K562 (cell line): ENCODE measurements around the gene VANGL1. TPM values are rescaled to one million over a fixed set of nuclear protein-coding genes. Genes with fewer than 3 reads are reported as not detected.

Source experiments
- ATAC-seq: fragments of 200-7000 bp; cut with Tn5 transposase; 3 replicates; pipeline ENCODE4 v1.9.1; 2020; ENCODE audit warnings: moderate library complexity
- BruUV-seq: library from RNA; stranded (reverse); fragments of 400-500 nt; replicated peaks from 2 replicates; lab custom pipeline; 2021; lab: Mats Ljungman, UMichigan
- CTCF ChIA-PET: fragments of 300-600 bp; formaldehyde crosslinking; extraction: SDS; loops from one replicate; lab custom pipeline; 2021; ENCODE audit warnings: low intra/inter-chr PET ratio; lab: Yijun Ruan, JAX
- POLR2A ChIA-PET: fragments of 300-600, 350-650 bp; sonication (Branson Sonifier 250); formaldehyde crosslinking; extraction: SDS; loops from one replicate; lab custom pipeline; 2021; ENCODE audit warnings: antibody characterized with exemption, inconsistent platforms; lab: Yijun Ruan, JAX
- DNase-seq, 4 experiments: peaks; one replicate each; pipeline versions ENCODE4 v3.0.0 to v3.0.0-alpha.2; 2011 to 2018; ENCODE audit warnings: low spot score in 3 of 4, mixed read lengths in 3 of 4; ENCODE audit errors: extremely low read depth in 1 of 4
- FAIRE-seq: peaks from 2 replicates; lab custom pipeline; 2011; peaks lifted over from hg19 to GRCh38; lab: Jason Lieb, UNC
- H2AFZ ChIP-seq: 2 replicates; pipeline ENCODE4 v1.6.0; 2011; ENCODE audit warnings: low read depth, low read length, control low read depth, inconsistent platforms
- H3K27ac ChIP-seq: fragments of 200-600 bp; 3 replicates; pipeline ENCODE4 v1.8.0; 2011; ENCODE audit warnings: low read depth, mild to moderate bottlenecking, control low read depth, inconsistent platforms, low read length, moderate library complexity, mixed read lengths; ENCODE audit errors: extremely low read depth
- H3K27me3 ChIP-seq, 2 experiments: fragments of 300-600 bp in 1 of 2; 2 replicates in 1 of 2; 3 replicates in 1 of 2; pipeline versions ENCODE4 v1.6.0 to v1.8.0; 2011; ENCODE audit warnings: inconsistent platforms in 2 of 2, low read length in 2 of 2, mild to moderate bottlenecking in 1 of 2, mixed read lengths in 1 of 2, moderate library complexity in 1 of 2; ENCODE audit not compliant: control insufficient read depth in 2 of 2, insufficient read depth in 2 of 2
- H3K36me3 ChIP-seq: fragments of 300-600 bp; 3 replicates; pipeline ENCODE4 v1.8.0; 2011; ENCODE audit warnings: mild to moderate bottlenecking, low read length, inconsistent platforms; ENCODE audit not compliant: control insufficient read depth, insufficient read depth
- H3K4me1 ChIP-seq, 2 experiments: fragments of 200-600 bp in 1 of 2; replicated peaks in 1 of 2; 2 replicates in 1 of 2; 3 replicates in 1 of 2; pipeline versions ENCODE4 v1.5.1 to v1.8.0; 2011; ENCODE audit warnings: inconsistent platforms in 2 of 2, low read length in 2 of 2, mild to moderate bottlenecking in 1 of 2, mixed read lengths in 1 of 2, moderate library complexity in 1 of 2; ENCODE audit not compliant: control insufficient read depth in 2 of 2, insufficient read depth in 2 of 2
- H3K4me2 ChIP-seq: 2 replicates; pipeline ENCODE4 v1.6.1; 2011; ENCODE audit warnings: low read length, control low read depth, inconsistent platforms, mixed read lengths; ENCODE audit not compliant: insufficient read depth
- H3K4me3 ChIP-seq: fragments of 200-600 bp; sonication (generic), shearing (Covaris generic); 2 replicates; pipeline ENCODE4 v1.5.1; 2016; ENCODE audit warnings: control low read depth, inconsistent platforms
- H3K79me2 ChIP-seq: fragments of 200-600 bp; 3 replicates; pipeline ENCODE4 v1.8.0; 2011; ENCODE audit warnings: low read length, inconsistent platforms; ENCODE audit not compliant: control insufficient read depth, insufficient read depth
- H3K9ac ChIP-seq, 2 experiments: 2 replicates each; pipeline versions ENCODE4 v1.6.0 to v1.6.1; 2011; ENCODE audit warnings: low read depth in 2 of 2, low read length in 2 of 2, control low read depth in 1 of 2, inconsistent platforms in 1 of 2, mild to moderate bottlenecking in 1 of 2, mixed read lengths in 1 of 2; ENCODE audit not compliant: insufficient read depth in 1 of 2
- H3K9me1 ChIP-seq: one replicate; pipeline ENCODE4 v1.6.0; 2011; ENCODE audit warnings: inconsistent platforms, mild to moderate bottlenecking, low read length, moderate library complexity; ENCODE audit not compliant: control insufficient read depth, insufficient read depth
- H3K9me3 ChIP-seq: replicated peaks from 2 replicates; pipeline ENCODE4 v1.5.1; 2011; ENCODE audit warnings: low read depth, low read length, inconsistent platforms; ENCODE audit not compliant: control insufficient read depth, insufficient read depth
- H4K20me1 ChIP-seq: replicated peaks from 2 replicates; pipeline ENCODE4 v1.6.1; 2011; ENCODE audit warnings: low read length, inconsistent platforms, mixed read lengths; ENCODE audit not compliant: control insufficient read depth, insufficient read depth
- JUN ChIP-seq, 2 experiments: sonication (generic) in 1 of 2; formaldehyde crosslinking in 1 of 2; IDR thresholded peaks; 2 replicates each; pipeline versions ENCODE4 v1.6.1 to v1.8.0; 2012 to 2022; ENCODE audit warnings: borderline replicate concordance in 2 of 2, mild to moderate bottlenecking in 2 of 2, improper control_type of control experiment in 1 of 2, low read depth in 1 of 2, low read length in 1 of 2, missing genetic modification reagents in 1 of 2
- MYBL2 ChIP-seq, 2 experiments: fragments of 450-650 bp in 1 of 2; sonication (generic) in 1 of 2; formaldehyde crosslinking in 1 of 2; IDR thresholded peaks; 2 replicates each; pipeline versions ENCODE4 v1.6.1 to v1.8.1; 2017 to 2022; ENCODE audit warnings: borderline replicate concordance in 1 of 2, inconsistent platforms in 1 of 2, low read depth in 1 of 2, mild to moderate bottlenecking in 1 of 2, missing genetic modification reagents in 1 of 2, moderate library complexity in 1 of 2
- PRMT5 ChIP-seq: sonication (generic); formaldehyde crosslinking; IDR thresholded peaks from 2 replicates; pipeline ENCODE4 v1.5.0; 2020; ENCODE audit warnings: missing genetic modification reagents
- TAF15 ChIP-seq: fragments of 200-400 bp; formaldehyde crosslinking; IDR thresholded peaks from 2 replicates; pipeline ENCODE4 v1.6.1; 2017; ENCODE audit warnings: mild to moderate bottlenecking, low read depth, low read length, moderate library complexity
- YY1 ChIP-seq, 3 experiments: IDR thresholded peaks; 2 replicates each; pipeline ENCODE4 v1.6.1; 2011; ENCODE audit warnings: low read length in 2 of 3, mild to moderate bottlenecking in 2 of 3, moderate library complexity in 2 of 3, borderline replicate concordance in 1 of 3, control low read depth in 1 of 3, low read depth in 1 of 3; ENCODE audit not compliant: insufficient read depth in 3 of 3, insufficient replicate concordance in 2 of 3, control insufficient read depth in 1 of 3, insufficient read length in 1 of 3; ENCODE audit errors: extremely low read depth in 1 of 3
- ZEB2 ChIP-seq: fragments of 450-650 bp; IDR thresholded peaks from 2 replicates; pipeline ENCODE4 v1.6.1; 2016
- ZNF217 ChIP-seq: sonication (generic); formaldehyde crosslinking; IDR thresholded peaks from 2 replicates; pipeline ENCODE4 v1.8.0; 2022; ENCODE audit warnings: mild to moderate bottlenecking, missing genetic modification reagents
- ZNF232 ChIP-seq: sonication (generic); formaldehyde crosslinking; IDR thresholded peaks from 2 replicates; pipeline ENCODE4 v1.8.0; 2022; ENCODE audit warnings: mild to moderate bottlenecking, missing genetic modification reagents
- WGBS: fragments of 100-300 bp; shearing (Covaris generic); methylation state at CpG from one replicate; pipeline ENCODE4 v1.1.6; 2016; ENCODE audit warnings: low coverage, mixed read lengths; ENCODE audit not compliant: insufficient coverage; ENCODE audit errors: missing lambda C conversion rate; 5-methylcytosine and 5-hydroxymethylcytosine counted together
- in situ Hi-C: fragments of 300-500 bp; cut with MboI; formaldehyde crosslinking; loops from 4 replicates; pipeline ENCODE4 v1.15.0; 2018; ENCODE audit warnings: inconsistent platforms, mixed read lengths
- intact Hi-C: fragments of 100-400 bp; cut with micrococcal nuclease; formaldehyde crosslinking; loops from 2 replicates; pipeline ENCODE4 v1.14.2; 2022
- polyA plus RNA-seq, 8 experiments: library from polyadenylated mRNA; depleted of rRNA in 4 of 8; stranded (reverse) in 5 of 8; unstranded in 3 of 8; fragments of >200 nt; fragmentation: Nextera tagmentation in 2 of 8; fragmentation: Illumina TruSeq in 1 of 8; extraction: Ambion mirVana in 2 of 8; extraction: Trizol in 1 of 8; gene quantifications; 2 replicates each; pipeline versions ENCODE4 v1.2.1 to v1.2.3, GENCODE V29; 2011 to 2014; ENCODE audit warnings: inconsistent platforms in 1 of 8, missing spikeins in 1 of 8
- total RNA-seq, 7 experiments: library from RNA; depleted of rRNA in 6 of 7; stranded (reverse); fragments of >200 nt in 6 of 7; fragmentation: Illumina TruSeq in 2 of 7; extraction: Trizol in 2 of 7; gene quantifications; 2 replicates each; pipeline versions ENCODE4 v1.2.1 to v1.2.3, GENCODE V29; 2011 to 2021; ENCODE audit warnings: low replicate concordance in 1 of 7
- TF ChIP-seq, protein P1 (sequence below): fragments of 200-600 bp; sonication (generic); IDR thresholded peaks from one replicate; pipeline ENCODE4 v1.6.1; 2012; ENCODE audit warnings: mild to moderate bottlenecking, low read depth, low read length, inconsistent platforms

The VANGL1 gene
- total and polyA plus RNA-seq, 9 of the 15 experiments (the other 6 are each of a cell fraction or from before 2014, with no cell fraction given), result 0.90 to 12.8 (median 9.6) TPM

- Histone ChIP-seq H3K27ac (no peak overlapping the region), H2AFZ (no peak overlapping the region), H3K9ac (no peak overlapping the region), H3K9me1 (no peaks in the 10 kb centered on the region), H3K27me3 (no peaks in the 10 kb centered on the region), H3K79me2 (peaks cover 26% of the 10 kb centered on the region; the same call in 2 of the 3 replicates), H3K36me3 (peaks cover 87% of the 10 kb centered on the region), H3K4me3 (no peak overlapping the region), H3K4me2 (no peak overlapping the region), H3K4me1 (peaks cover 5 to 8% of the 10 kb centered on the region in 2 experiments; a peak in 4 of 5 replicates), H4K20me1 (no peaks in the 10 kb centered on the region), H3K9me3 (no peaks in the 10 kb centered on the region)
- no TSS peak for BruUV-seq
- in situ Hi-C loops, result no loop called here
- no peak for ATAC-seq
- DNase-seq, result no peak
- intact Hi-C loops, result no loop called here
- ChIA-PET POLR2A (interaction anchor here (1.8 to 3.2 kb wide), 2 partner anchors 9 to 11 kb away, joined by 9 to 17 read pairs; no protein-coding TSS in a partner anchor), CTCF (no interaction called here)
- FAIRE-seq, result no peak
- 98% methylated on average over 5 of the region's 5 CpGs for WGBS
- no peak for TF ChIP-seq ZNF217 (CRISPR knock-in tag)
- no peak for TF ChIP-seq TAF15
- no peak for TF ChIP-seq PRMT5 (CRISPR knock-in tag)
- TF ChIP-seq MYBL2 (IDR thresholded peaks at IDR 0.05; ENCODE audit: low read depth), result no peak
- TF ChIP-seq MYBL2 (CRISPR knock-in tag; IDR thresholded peaks at IDR 0.05; ENCODE audit: borderline replicate concordance), result no peak
- no peak for TF ChIP-seq ZEB2
- TF ChIP-seq, protein P1, sequence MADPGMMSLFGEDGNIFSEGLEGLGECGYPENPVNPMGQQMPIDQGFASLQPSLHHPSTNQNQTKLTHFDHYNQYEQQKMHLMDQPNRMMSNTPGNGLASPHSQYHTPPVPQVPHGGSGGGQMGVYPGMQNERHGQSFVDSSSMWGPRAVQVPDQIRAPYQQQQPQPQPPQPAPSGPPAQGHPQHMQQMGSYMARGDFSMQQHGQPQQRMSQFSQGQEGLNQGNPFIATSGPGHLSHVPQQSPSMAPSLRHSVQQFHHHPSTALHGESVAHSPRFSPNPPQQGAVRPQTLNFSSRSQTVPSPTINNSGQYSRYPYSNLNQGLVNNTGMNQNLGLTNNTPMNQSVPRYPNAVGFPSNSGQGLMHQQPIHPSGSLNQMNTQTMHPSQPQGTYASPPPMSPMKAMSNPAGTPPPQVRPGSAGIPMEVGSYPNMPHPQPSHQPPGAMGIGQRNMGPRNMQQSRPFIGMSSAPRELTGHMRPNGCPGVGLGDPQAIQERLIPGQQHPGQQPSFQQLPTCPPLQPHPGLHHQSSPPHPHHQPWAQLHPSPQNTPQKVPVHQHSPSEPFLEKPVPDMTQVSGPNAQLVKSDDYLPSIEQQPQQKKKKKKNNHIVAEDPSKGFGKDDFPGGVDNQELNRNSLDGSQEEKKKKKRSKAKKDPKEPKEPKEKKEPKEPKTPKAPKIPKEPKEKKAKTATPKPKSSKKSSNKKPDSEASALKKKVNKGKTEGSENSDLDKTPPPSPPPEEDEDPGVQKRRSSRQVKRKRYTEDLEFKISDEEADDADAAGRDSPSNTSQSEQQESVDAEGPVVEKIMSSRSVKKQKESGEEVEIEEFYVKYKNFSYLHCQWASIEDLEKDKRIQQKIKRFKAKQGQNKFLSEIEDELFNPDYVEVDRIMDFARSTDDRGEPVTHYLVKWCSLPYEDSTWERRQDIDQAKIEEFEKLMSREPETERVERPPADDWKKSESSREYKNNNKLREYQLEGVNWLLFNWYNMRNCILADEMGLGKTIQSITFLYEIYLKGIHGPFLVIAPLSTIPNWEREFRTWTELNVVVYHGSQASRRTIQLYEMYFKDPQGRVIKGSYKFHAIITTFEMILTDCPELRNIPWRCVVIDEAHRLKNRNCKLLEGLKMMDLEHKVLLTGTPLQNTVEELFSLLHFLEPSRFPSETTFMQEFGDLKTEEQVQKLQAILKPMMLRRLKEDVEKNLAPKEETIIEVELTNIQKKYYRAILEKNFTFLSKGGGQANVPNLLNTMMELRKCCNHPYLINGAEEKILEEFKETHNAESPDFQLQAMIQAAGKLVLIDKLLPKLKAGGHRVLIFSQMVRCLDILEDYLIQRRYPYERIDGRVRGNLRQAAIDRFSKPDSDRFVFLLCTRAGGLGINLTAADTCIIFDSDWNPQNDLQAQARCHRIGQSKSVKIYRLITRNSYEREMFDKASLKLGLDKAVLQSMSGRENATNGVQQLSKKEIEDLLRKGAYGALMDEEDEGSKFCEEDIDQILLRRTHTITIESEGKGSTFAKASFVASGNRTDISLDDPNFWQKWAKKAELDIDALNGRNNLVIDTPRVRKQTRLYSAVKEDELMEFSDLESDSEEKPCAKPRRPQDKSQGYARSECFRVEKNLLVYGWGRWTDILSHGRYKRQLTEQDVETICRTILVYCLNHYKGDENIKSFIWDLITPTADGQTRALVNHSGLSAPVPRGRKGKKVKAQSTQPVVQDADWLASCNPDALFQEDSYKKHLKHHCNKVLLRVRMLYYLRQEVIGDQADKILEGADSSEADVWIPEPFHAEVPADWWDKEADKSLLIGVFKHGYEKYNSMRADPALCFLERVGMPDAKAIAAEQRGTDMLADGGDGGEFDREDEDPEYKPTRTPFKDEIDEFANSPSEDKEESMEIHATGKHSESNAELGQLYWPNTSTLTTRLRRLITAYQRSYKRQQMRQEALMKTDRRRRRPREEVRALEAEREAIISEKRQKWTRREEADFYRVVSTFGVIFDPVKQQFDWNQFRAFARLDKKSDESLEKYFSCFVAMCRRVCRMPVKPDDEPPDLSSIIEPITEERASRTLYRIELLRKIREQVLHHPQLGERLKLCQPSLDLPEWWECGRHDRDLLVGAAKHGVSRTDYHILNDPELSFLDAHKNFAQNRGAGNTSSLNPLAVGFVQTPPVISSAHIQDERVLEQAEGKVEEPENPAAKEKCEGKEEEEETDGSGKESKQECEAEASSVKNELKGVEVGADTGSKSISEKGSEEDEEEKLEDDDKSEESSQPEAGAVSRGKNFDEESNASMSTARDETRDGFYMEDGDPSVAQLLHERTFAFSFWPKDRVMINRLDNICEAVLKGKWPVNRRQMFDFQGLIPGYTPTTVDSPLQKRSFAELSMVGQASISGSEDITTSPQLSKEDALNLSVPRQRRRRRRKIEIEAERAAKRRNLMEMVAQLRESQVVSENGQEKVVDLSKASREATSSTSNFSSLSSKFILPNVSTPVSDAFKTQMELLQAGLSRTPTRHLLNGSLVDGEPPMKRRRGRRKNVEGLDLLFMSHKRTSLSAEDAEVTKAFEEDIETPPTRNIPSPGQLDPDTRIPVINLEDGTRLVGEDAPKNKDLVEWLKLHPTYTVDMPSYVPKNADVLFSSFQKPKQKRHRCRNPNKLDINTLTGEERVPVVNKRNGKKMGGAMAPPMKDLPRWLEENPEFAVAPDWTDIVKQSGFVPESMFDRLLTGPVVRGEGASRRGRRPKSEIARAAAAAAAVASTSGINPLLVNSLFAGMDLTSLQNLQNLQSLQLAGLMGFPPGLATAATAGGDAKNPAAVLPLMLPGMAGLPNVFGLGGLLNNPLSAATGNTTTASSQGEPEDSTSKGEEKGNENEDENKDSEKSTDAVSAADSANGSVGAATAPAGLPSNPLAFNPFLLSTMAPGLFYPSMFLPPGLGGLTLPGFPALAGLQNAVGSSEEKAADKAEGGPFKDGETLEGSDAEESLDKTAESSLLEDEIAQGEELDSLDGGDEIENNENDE, result no peak
- TF ChIP-seq JUN (IDR thresholded peaks at IDR 0.05; ENCODE audit: borderline replicate concordance, low read depth, low read length), result no peak
- TF ChIP-seq JUN (CRISPR knock-in tag; IDR thresholded peaks at IDR 0.05; ENCODE audit: borderline replicate concordance), result no peak
- TF ChIP-seq YY1 (IDR thresholded peaks at IDR 0.05; ENCODE audit: borderline replicate concordance in 1 of 3, control insufficient read depth in 1 of 3, extremely low read depth in 1 of 3, insufficient read depth in 3 of 3, insufficient read length in 1 of 3, insufficient replicate concordance in 2 of 3, low read depth in 1 of 3, low read length in 2 of 3), result no peak
- TF ChIP-seq ZNF232 (CRISPR knock-in tag), result no peak
These were observed 18.4 kb downstream of the VANGL1 start for GRCh38 chr1:115660151-115660550.
